NT2/D1 (cell line): ENCODE results near the gene ATP5PB.

ENCODE experiments used
- DNase-seq: peaks from one replicate; pipeline ENCODE4 v3.0.0-alpha.2; 2011; ENCODE audit warnings: low read depth, low spot score
- H3K27me3 ChIP-seq: 2 replicates; pipeline ENCODE4 v1.6.0; 2011; ENCODE audit warnings: mild to moderate bottlenecking; ENCODE audit not compliant: insufficient read length, insufficient read depth
- H3K36me3 ChIP-seq: 2 replicates; pipeline ENCODE4 v1.6.1; 2011; ENCODE audit warnings: mild to moderate bottlenecking, low read length, mixed read lengths; ENCODE audit not compliant: insufficient read depth, insufficient read length
- H3K4me1 ChIP-seq: 2 replicates; pipeline ENCODE4 v1.5.1; 2011; ENCODE audit not compliant: insufficient read depth, insufficient read length
- H3K4me3 ChIP-seq: 2 replicates; pipeline ENCODE4 v1.5.1; 2011; ENCODE audit warnings: low read depth; ENCODE audit not compliant: insufficient read length
- H3K9ac ChIP-seq: 2 replicates; pipeline ENCODE4 v1.6.0; 2011; ENCODE audit warnings: low read depth; ENCODE audit not compliant: insufficient read length
- H3K9me3 ChIP-seq: 2 replicates; pipeline ENCODE4 v1.5.1; 2011; ENCODE audit warnings: mild to moderate bottlenecking, low read length; ENCODE audit not compliant: insufficient read depth
- SUZ12 ChIP-seq: IDR thresholded peaks from 2 replicates; pipeline ENCODE4 v1.6.1; 2011; ENCODE audit not compliant: insufficient read length, insufficient read depth; ENCODE audit errors: extremely low read depth
- YY1 ChIP-seq: IDR thresholded peaks from 2 replicates; pipeline ENCODE4 v1.6.1; 2011; ENCODE audit not compliant: insufficient read length, insufficient read depth
- ZNF274 ChIP-seq: IDR thresholded peaks from 2 replicates; pipeline ENCODE4 v1.6.1; 2011; ENCODE audit warnings: mild to moderate bottlenecking, low read depth, low read length

Gene ATP5PB

GRCh38 chr1:111480674-111481073 lies 31.4 kb downstream of the ATP5PB start:
- Histone ChIP-seq H3K36me3 (no peaks in the 10 kb centered on the region), H3K4me3 (no peak overlapping the region), H3K4me1 (no peaks in the 10 kb centered on the region), H3K9me3 (no peaks in the 10 kb centered on the region), H3K9ac (no peak overlapping the region), H3K27me3 (no peaks in the 10 kb centered on the region)
- TF ChIP-seq YY1 (no peak), ZNF274 (no peak), SUZ12 (no peak)
- no peak for DNase-seq

- DNase-seq, result peak; percentile 51
- Histone ChIP-seq H3K4me3 (no peak overlapping the region), H3K9me3 (no peaks in the 10 kb centered on the region), H3K4me1 (no peaks in the 10 kb centered on the region), H3K9ac (no peak overlapping the region), H3K36me3 (no peaks in the 10 kb centered on the region), H3K27me3 (no peaks in the 10 kb centered on the region)
- TF ChIP-seq ZNF274 (no peak), SUZ12 (no peak), YY1 (no peak)
Measured at GRCh38 chr1:111481387-111482221, 32.3 kb downstream of the ATP5PB start.

GRCh38 chr1:111483166-111483565 lies 33.9 kb downstream of the ATP5PB start:
- Histone ChIP-seq H3K4me1 (no peaks in the 10 kb centered on the region), H3K4me3 (no peak overlapping the region), H3K36me3 (no peaks in the 10 kb centered on the region), H3K9ac (no peak overlapping the region), H3K9me3 (no peaks in the 10 kb centered on the region), H3K27me3 (no peaks in the 10 kb centered on the region)
- no peak for DNase-seq
- TF ChIP-seq YY1, result no peak
- no peak for TF ChIP-seq ZNF274
- no peak for TF ChIP-seq SUZ12

GRCh38 chr1:111483876-111484275 lies 34.6 kb downstream of the ATP5PB start:
- no peaks in the 10 kb centered on the region for H3K36me3 ChIP-seq
- TF ChIP-seq ZNF274 (no peak), YY1 (no peak), SUZ12 (no peak)
- no peak overlapping the region for H3K4me3 ChIP-seq
- H3K9ac ChIP-seq, result no peak overlapping the region
- H3K4me1 ChIP-seq, result no peaks in the 10 kb centered on the region
- no peaks in the 10 kb centered on the region for H3K9me3 ChIP-seq
- no peaks in the 10 kb centered on the region for H3K27me3 ChIP-seq
- DNase-seq, result no peak

GRCh38 chr1:111484391-111485026 lies 35.2 kb downstream of the ATP5PB start:
- H3K4me1 ChIP-seq, result no peaks in the 10 kb centered on the region
- no peak for DNase-seq
- TF ChIP-seq ZNF274, result no peak
- no peak for TF ChIP-seq YY1
- TF ChIP-seq SUZ12, result no peak

GRCh38 chr1:111486431-111486830 lies 37.2 kb downstream of the ATP5PB start:
- Histone ChIP-seq H3K9ac (no peak overlapping the region), H3K9me3 (no peaks in the 10 kb centered on the region), H3K36me3 (no peaks in the 10 kb centered on the region), H3K27me3 (no peaks in the 10 kb centered on the region), H3K4me1 (no peaks in the 10 kb centered on the region), H3K4me3 (no peak overlapping the region)
- DNase-seq, result no peak
- TF ChIP-seq ZNF274 (no peak), SUZ12 (no peak), YY1 (no peak)

More at GRCh38 chr1:111484391-111485026, 35.2 kb downstream of the ATP5PB start:
- no peak overlapping the region for H3K4me3 ChIP-seq
- H3K36me3 ChIP-seq, result no peaks in the 10 kb centered on the region
- H3K9me3 ChIP-seq, result no peaks in the 10 kb centered on the region
- no peak overlapping the region for H3K9ac ChIP-seq
- H3K27me3 ChIP-seq, result no peaks in the 10 kb centered on the region

- Histone ChIP-seq H3K4me1 (no peaks in the 10 kb centered on the region), H3K4me3 (no peak overlapping the region), H3K9ac (no peak overlapping the region), H3K36me3 (no peaks in the 10 kb centered on the region), H3K27me3 (no peaks in the 10 kb centered on the region), H3K9me3 (no peaks in the 10 kb centered on the region)
- no peak for DNase-seq
- TF ChIP-seq YY1 (no peak), ZNF274 (no peak), SUZ12 (no peak)
Measured at GRCh38 chr1:111487133-111487532, 37.9 kb downstream of the ATP5PB start.
